GM12874 (cell line): ENCODE data around the gene TSPAN9.

Source experiments
- TF ChIP-seq, protein P1 (sequence below): IDR thresholded peaks from 2 replicates; pipeline ENCODE4 v1.5.1; 2011; ENCODE audit warnings: low read depth, mild to moderate bottlenecking, control low read depth, low read length, moderate library complexity; ENCODE audit not compliant: insufficient read depth

The TSPAN9 gene

DNA sequence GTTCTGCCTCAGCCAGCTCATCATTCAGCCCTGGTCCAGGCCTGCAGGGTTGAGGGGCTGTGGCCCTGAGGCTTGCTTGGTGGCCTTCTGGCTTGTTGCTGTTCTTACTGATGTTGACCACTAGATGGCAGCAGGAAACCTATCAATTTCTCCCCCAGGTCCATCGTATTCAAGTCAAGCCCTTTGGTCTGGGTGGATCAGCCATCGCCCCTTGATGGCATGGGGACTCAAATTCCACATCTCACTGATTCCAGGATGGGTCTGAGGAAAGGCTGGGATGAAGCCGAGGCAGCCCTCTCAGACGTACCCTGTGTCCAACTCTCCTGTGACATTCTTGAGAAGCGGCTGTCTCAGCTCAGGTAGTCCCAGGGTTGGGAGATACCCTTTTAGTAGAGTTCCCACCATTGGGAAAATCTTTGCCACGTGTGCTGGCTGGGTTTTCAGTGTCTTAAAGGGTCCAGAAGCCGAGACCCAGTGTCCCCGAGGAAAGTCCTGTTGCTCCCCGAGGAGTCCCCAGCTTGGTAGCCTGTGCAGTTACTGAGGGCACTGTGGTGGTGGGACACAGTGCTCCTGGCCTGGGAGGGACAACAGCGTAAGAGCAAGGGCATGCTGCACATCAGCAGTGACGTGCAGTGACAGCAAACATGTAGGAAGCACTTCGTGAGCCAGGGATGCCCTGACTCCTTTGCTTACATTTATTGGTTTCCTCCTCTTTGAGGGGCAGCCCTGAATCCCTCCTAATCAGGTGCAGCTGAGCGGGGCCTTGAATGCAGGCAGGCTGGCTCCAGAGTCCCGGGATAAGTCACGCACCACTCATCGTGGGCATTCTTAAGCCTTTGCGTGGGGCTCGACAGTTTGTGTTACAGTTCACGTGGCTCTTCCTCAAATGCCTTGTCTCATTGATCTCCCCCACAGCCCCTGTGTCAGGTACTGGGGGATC is 58.6 kb downstream of the TSPAN9 start:
- TF ChIP-seq, protein P1, sequence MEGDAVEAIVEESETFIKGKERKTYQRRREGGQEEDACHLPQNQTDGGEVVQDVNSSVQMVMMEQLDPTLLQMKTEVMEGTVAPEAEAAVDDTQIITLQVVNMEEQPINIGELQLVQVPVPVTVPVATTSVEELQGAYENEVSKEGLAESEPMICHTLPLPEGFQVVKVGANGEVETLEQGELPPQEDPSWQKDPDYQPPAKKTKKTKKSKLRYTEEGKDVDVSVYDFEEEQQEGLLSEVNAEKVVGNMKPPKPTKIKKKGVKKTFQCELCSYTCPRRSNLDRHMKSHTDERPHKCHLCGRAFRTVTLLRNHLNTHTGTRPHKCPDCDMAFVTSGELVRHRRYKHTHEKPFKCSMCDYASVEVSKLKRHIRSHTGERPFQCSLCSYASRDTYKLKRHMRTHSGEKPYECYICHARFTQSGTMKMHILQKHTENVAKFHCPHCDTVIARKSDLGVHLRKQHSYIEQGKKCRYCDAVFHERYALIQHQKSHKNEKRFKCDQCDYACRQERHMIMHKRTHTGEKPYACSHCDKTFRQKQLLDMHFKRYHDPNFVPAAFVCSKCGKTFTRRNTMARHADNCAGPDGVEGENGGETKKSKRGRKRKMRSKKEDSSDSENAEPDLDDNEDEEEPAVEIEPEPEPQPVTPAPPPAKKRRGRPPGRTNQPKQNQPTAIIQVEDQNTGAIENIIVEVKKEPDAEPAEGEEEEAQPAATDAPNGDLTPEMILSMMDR = peak; percentile 77

DNA sequence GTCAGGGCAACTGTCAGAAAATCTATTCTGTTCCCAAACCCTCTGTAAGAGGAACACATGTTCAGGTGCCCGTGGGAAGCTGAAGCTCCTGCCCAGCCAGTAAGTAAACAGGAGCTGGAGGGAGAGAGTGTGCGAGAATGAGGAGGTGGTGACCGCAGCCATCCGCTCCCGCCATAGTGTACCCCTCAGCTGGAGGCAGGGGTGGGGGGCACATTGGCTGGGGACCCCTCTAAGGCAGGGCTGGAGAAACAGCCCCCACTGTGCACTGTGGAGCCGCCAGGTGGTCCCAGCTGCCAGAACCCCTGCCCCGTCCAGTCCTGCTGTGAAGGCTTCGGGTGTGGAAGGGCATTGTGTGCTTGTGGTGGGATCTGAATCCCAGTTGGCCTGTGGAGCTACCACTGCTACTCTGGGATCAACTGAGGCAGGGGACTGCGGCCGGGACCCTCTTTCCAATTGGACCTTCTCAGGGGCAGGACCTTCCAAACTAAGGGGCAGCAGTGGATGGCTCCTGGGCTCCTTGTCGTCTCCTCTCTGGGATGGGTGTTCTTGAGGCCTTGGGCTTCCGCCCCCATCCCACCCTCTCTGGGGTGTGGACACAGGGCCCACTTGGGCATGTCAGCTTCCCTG is 59.6 kb downstream of the TSPAN9 start:
- TF ChIP-seq, protein P1 = no peak

DNA sequence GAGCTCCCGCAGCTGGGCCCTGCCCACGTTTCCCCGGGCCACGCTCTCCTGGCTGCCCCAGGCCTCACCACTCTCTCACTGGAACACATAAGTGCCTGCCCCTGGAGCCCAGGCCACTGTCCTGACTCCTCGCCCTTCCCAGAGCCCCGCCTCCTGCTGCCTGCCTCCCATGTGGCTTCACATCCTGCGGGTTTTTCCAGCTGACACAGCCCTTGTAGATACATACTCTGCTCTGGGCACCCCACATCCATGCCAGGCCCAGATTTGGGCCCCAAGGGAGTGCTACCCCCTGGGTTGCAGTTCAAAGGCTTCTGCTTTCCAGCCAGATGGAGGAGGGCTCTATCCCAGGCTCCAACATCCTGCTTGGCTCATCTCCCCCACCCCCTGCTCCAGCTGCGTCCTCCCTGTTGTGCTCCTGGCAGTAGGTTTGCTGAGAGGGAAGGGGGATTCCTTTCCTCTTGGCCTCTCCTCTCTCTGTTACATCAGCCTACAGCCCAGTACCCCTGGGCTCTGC is 60.1 kb downstream of the TSPAN9 start:
- TF ChIP-seq, protein P1 = no peak

DNA sequence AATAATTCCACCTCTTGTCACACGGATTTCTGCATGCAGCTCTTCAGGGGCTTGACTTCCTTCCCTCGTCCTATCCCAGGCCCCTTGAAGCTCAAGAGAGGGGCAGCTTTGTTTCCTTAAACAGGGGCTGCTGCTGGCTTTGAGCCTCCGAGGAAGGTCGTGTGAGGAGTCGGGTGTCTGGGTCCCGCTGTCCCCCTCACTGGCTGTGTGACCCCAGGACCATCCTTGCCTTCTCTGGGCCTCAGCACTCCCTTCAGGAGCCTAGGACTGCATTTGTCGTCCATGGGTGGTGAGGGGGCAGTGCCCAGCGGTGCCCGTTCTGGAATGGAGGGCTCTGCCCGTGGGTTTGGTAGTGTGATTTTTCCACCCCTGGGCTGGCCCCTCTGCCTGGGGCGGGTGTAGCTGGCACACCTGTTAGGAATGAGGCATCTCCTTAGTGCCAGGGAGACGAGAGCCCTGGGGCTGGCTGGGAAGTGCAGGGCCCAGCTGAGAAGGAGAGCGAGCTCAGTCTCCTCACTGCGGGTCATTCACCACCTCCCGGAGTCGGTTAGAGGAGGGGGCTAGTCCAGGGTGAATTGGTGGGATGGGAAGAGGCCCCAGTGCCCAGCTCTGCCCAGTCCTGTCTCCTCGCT is 60.8 kb downstream of the TSPAN9 start:
- TF ChIP-seq, protein P1 = no peak

DNA sequence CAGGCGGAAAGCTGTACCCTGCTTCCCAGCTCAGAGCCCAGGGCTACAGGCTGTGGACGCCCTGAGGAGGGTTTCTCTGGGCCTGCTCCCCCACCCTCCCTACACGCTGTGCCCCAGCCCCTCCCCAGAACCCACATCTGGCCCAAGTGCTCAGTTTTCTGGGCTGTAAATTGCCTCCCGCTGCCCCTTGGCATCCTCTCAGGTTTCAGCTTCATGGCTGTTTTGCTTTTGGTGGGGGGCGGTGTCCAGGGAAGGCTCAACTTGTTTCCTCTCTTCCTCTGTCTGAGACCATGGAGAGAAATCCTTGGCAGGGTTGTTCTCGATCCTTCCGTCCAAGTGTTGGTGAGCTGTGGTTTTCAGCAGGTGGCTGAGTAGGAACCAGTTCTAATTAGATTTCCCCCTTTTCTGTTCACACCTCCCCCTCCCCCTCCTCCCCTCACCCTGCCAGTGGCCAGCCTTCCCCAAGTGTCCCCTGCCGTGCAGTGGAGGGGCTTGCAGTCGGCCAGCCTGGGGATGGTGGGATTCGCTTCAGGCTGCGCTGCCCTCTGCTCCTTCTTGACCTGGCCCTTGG is 61.8 kb downstream of the TSPAN9 start:
- TF ChIP-seq, protein P1 = no peak

DNA sequence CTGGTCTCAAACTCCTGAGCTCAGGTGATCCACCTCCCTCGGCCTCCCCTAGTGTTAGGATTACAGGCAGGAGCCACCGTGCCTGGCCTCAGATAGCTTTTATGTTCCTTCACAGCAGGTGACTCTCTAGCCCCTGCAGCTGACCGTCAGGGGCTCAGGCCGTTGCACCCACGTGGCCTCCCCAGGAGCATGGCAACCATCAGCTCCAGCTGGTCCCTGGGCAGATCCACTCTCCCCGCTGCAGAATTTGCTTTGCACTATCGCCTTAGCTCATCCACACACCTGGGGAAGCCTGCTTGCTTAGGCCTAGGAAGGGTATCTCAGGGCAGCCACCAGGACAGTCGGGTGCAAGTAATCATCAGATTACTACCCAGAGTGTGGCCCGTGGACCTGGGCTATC is 62.6 kb downstream of the TSPAN9 start:
- TF ChIP-seq, protein P1 = no peak

DNA sequence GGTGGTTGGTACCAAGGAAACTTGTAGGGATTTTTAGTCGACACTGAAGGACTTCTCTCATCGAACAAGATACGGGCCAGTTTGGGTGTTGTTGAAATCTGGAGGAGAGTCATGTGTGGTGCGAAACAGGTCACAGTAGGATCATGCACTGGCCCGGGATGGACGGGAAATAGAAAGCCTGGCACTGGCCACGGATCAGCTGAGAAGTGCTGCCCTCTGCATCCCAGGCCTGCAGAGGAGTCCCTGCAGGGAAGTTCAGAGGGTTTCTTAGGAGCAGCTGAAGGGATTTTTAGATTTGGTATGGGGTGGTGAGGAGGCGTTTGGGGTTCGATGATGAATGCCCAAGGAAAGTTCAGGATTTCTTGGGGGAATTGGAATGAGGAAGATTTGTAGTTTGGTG is 63.1 kb downstream of the TSPAN9 start:
- TF ChIP-seq, protein P1 = no peak
